Measurements from ENCODE around the gene FXYD5. TPM values are rescaled to one million over a fixed set of nuclear protein-coding genes. Genes with fewer than 3 reads are reported as not detected.

The FXYD5 gene
- total RNA-seq, 1 experiment from 2014 or later, result 100 TPM

DNA sequence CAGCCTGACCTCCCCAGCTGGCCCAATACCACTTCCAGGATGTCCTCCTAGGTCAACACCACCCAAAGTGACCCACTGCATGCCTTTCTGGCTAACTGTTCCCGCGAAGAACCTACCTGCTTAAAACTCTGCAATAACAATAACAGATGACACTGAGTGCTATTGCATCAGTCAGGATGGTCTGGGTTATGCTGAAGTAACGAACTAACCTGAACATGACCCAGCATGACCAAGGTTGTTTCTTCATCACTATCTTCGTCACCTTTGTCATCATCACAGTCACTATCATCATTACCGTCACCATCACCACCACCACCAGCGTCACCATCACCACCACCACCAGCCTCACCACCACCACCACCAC lies 49.5 kb upstream of the FXYD5 start:
- Histone ChIP-seq H3K79me1 (ENCODE audit: insufficient read depth, low read depth, low read length, poor library complexity, severe bottlenecking) (no peaks in the 10 kb centered on the region), H2AFZ (ENCODE audit: low read length) (no peak overlapping the region), H4K8ac (replicated peaks; ENCODE audit: insufficient read length, low read depth, low read length) (no peak overlapping the region), H4K5ac (ENCODE audit: insufficient read length, low read depth, low read length) (no peak overlapping the region), H2BK20ac (ENCODE audit: low read depth, low read length, poor library complexity, severe bottlenecking) (no peak overlapping the region), H3K23ac (ENCODE audit: insufficient read length, low read depth, low read length) (no peak overlapping the region), H3K56ac (ENCODE audit: insufficient read length, low read depth, low read length) (no peak overlapping the region), H2AK5ac (ENCODE audit: insufficient read length, low read length) (no peak overlapping the region), H3K9ac (ENCODE audit: extremely low read depth, insufficient read length, low read length) (no peak overlapping the region), H3T11ph (ENCODE audit: low read length) (no peak overlapping the region), H3K4me2 (ENCODE audit: insufficient read depth, insufficient read length, low read length) (no peak overlapping the region), H3K14ac (ENCODE audit: insufficient read depth, low read length) (no peak overlapping the region), H3K9me3 (ENCODE audit: control insufficient read depth, low read depth, low read length) (no peaks in the 10 kb centered on the region), H2BK12ac (ENCODE audit: insufficient read length, low read depth, low read length) (no peak overlapping the region), H3K18ac (ENCODE audit: insufficient read length, low read depth, low read length) (no peak overlapping the region), H3K27me3 (ENCODE audit: insufficient read depth, low read length) (no peaks in the 10 kb centered on the region), H2BK120ac (ENCODE audit: low read depth, low read length, poor library complexity, severe bottlenecking) (no peak overlapping the region), H2BK5ac (ENCODE audit: insufficient read length, low read length) (no peak overlapping the region), H3K4ac (ENCODE audit: low read depth, low read length) (no peak overlapping the region), H3K23me2 (ENCODE audit: insufficient read length, low read depth, low read length, poor library complexity, severe bottlenecking) (no peaks in the 10 kb centered on the region), H3K79me2 (ENCODE audit: insufficient read depth, low read length) (no peaks in the 10 kb centered on the region), H2BK15ac (ENCODE audit: low read depth, low read length) (no peak overlapping the region), H3K27ac (ENCODE audit: insufficient read length, low read depth, low read length) (no peak overlapping the region), H3K4me1 (ENCODE audit: insufficient read depth, low read length) (no peaks in the 10 kb centered on the region), H4K20me1 (ENCODE audit: control insufficient read depth, insufficient read depth, insufficient read length) (peaks cover 7% of the 10 kb centered on the region), H4K91ac (ENCODE audit: insufficient read length, low read depth, low read length) (no peak overlapping the region)
- peaks cover 0 to 2% (median 0%) of the 10 kb centered on the region in 3 experiments; a peak in 2 of 7 replicates for H3K36me3 Mint-ChIP-seq (ENCODE audit: insufficient read depth in 1 of 3, low read depth in 3 of 3)
- H3K4me1 Mint-ChIP-seq, result peaks cover 4 to 11% of the 10 kb centered on the region in 2 experiments; a peak in 3 of 4 replicates
- H3K27me3 Mint-ChIP-seq (ENCODE audit: low read depth), result no peaks in the 10 kb centered on the region; the same call in 1 of the 2 replicates
- no peak for DNase-seq
- WGBS (ENCODE audit: extremely low coverage, insufficient read length, low lambda C conversion rate), result no CpG with 5 or more reads among the region's 6 CpGs
- no peak overlapping the region for H3K4me3 Mint-ChIP-seq
- peaks cover 0 to 6% of the 10 kb centered on the region in 2 experiments; a peak in 3 of 5 replicates for H3K9me3 Mint-ChIP-seq
- no peak for TF ChIP-seq CTCF (conservative IDR thresholded peaks at IDR 0.05)
- H3K27ac Mint-ChIP-seq, result no peak overlapping the region
